H9 (cell line): Measurements from ENCODE around the gene MRPL18. TPM values are rescaled to one million over a fixed set of nuclear protein-coding genes. Genes with fewer than 3 reads are reported as not detected.

ENCODE experiments used
- DNase-seq: peaks from one replicate; pipeline ENCODE4 v3.0.0-alpha.2; 2017
- H2AFZ ChIP-seq: one replicate; pipeline ENCODE4 v1.6.1; 2013; ENCODE audit warnings: mild to moderate bottlenecking, low read length, control low read depth, moderate library complexity
- H2AK5ac ChIP-seq: 2 replicates; pipeline ENCODE4 v1.6.1; 2013; ENCODE audit warnings: low read length, control low read depth, mixed read lengths; ENCODE audit not compliant: insufficient read length
- H2BK120ac ChIP-seq: one replicate; pipeline ENCODE4 v1.6.1; 2013; ENCODE audit warnings: low read depth, mild to moderate bottlenecking, low read length, control low read depth, inconsistent platforms; ENCODE audit not compliant: poor library complexity, severe bottlenecking
- H2BK12ac ChIP-seq: 2 replicates; pipeline ENCODE4 v1.6.1; 2013; ENCODE audit warnings: low read length, control low read depth, mixed read lengths, low read depth; ENCODE audit not compliant: insufficient read length
- H2BK15ac ChIP-seq: 2 replicates; pipeline ENCODE4 v1.6.1; 2013; ENCODE audit warnings: low read depth, low read length, control low read depth
- H2BK20ac ChIP-seq: one replicate; pipeline ENCODE4 v1.6.1; 2013; ENCODE audit warnings: low read depth, mild to moderate bottlenecking, low read length, control low read depth, inconsistent platforms; ENCODE audit not compliant: poor library complexity, severe bottlenecking
- H2BK5ac ChIP-seq: 2 replicates; pipeline ENCODE4 v1.6.1; 2013; ENCODE audit warnings: low read length, control low read depth, mixed read lengths; ENCODE audit not compliant: insufficient read length
- H3K14ac ChIP-seq: 2 replicates; pipeline ENCODE4 v1.6.1; 2013; ENCODE audit warnings: low read length, control low read depth; ENCODE audit not compliant: insufficient read depth
- H3K18ac ChIP-seq: 2 replicates; pipeline ENCODE4 v1.6.1; 2013; ENCODE audit warnings: low read depth, mild to moderate bottlenecking, mixed read lengths, low read length, control low read depth; ENCODE audit not compliant: insufficient read length
- H3K23ac ChIP-seq: 2 replicates; pipeline ENCODE4 v1.6.1; 2013; ENCODE audit warnings: low read length, control low read depth, mixed read lengths, low read depth; ENCODE audit not compliant: insufficient read length
- H3K23me2 ChIP-seq: 2 replicates; pipeline ENCODE4 v1.6.1; 2013; ENCODE audit warnings: low read depth, mild to moderate bottlenecking, mixed read lengths, low read length, control low read depth; ENCODE audit not compliant: insufficient read length, poor library complexity, severe bottlenecking
- H3K27ac ChIP-seq: 2 replicates; pipeline ENCODE4 v1.5.1; 2013; ENCODE audit warnings: low read length, control low read depth, mixed read lengths, low read depth; ENCODE audit not compliant: insufficient read length
- H3K27me3 ChIP-seq: 2 replicates; pipeline ENCODE4 v1.6.1; 2013; ENCODE audit warnings: low read length, control low read depth, inconsistent platforms; ENCODE audit not compliant: insufficient read depth
- H3K4ac ChIP-seq: 2 replicates; pipeline ENCODE4 v1.6.1; 2013; ENCODE audit warnings: low read depth, mild to moderate bottlenecking, control low read depth, inconsistent platforms, low read length, moderate library complexity
- H3K4me1 ChIP-seq: 2 replicates; pipeline ENCODE4 v1.6.1; 2013; ENCODE audit warnings: low read length, control low read depth, inconsistent platforms; ENCODE audit not compliant: insufficient read depth
- H3K4me2 ChIP-seq: 2 replicates; pipeline ENCODE4 v1.6.1; 2013; ENCODE audit warnings: low read length, control low read depth, mixed read lengths; ENCODE audit not compliant: insufficient read length, insufficient read depth
- H3K56ac ChIP-seq: 2 replicates; pipeline ENCODE4 v1.6.1; 2013; ENCODE audit warnings: low read depth, mild to moderate bottlenecking, mixed read lengths, low read length, control low read depth; ENCODE audit not compliant: insufficient read length
- H3K79me1 ChIP-seq: 2 replicates; pipeline ENCODE4 v1.6.1; 2013; ENCODE audit warnings: low read depth, mild to moderate bottlenecking, moderate library complexity, low read length, control low read depth, inconsistent platforms; ENCODE audit not compliant: insufficient read depth, poor library complexity, severe bottlenecking
- H3K79me2 ChIP-seq: 2 replicates; pipeline ENCODE4 v1.6.1; 2013; ENCODE audit warnings: low read length, control low read depth, inconsistent platforms; ENCODE audit not compliant: insufficient read depth
- H3K9ac ChIP-seq: 2 replicates; pipeline ENCODE4 v1.6.1; 2013; ENCODE audit warnings: low read length, control low read depth, mixed read lengths; ENCODE audit not compliant: insufficient read length; ENCODE audit errors: extremely low read depth
- H3K9me3 ChIP-seq: one replicate; pipeline ENCODE4 v1.6.1; 2013; ENCODE audit warnings: low read depth, low read length, inconsistent platforms; ENCODE audit not compliant: control insufficient read depth
- H3T11ph ChIP-seq: one replicate; pipeline ENCODE4 v1.6.1; 2013; ENCODE audit warnings: mild to moderate bottlenecking, low read length, control low read depth, inconsistent platforms
- H4K20me1 ChIP-seq: one replicate; pipeline ENCODE4 v1.6.1; 2013; ENCODE audit not compliant: control insufficient read depth, insufficient read length, insufficient read depth
- H4K5ac ChIP-seq: 2 replicates; pipeline ENCODE4 v1.6.1; 2013; ENCODE audit warnings: low read depth, mild to moderate bottlenecking, mixed read lengths, low read length, control low read depth; ENCODE audit not compliant: insufficient read length
- H4K8ac ChIP-seq: replicated peaks from 2 replicates; pipeline ENCODE4 v1.6.1; 2013; ENCODE audit warnings: low read length, control low read depth, mixed read lengths, low read depth; ENCODE audit not compliant: insufficient read length
- H4K91ac ChIP-seq: 2 replicates; pipeline ENCODE4 v1.6.1; 2013; ENCODE audit warnings: low read depth, mild to moderate bottlenecking, moderate library complexity, mixed read lengths, low read length, control low read depth; ENCODE audit not compliant: insufficient read length
- H3K27ac Mint-ChIP-seq, 3 experiments: 2 replicates in 2 of 3; 3 replicates in 1 of 3; pipeline ENCODE4 v1.8.0; 2020 to 2021; ENCODE audit warnings: mixed read lengths in 3 of 3, mild to moderate bottlenecking in 1 of 3, moderate library complexity in 1 of 3
- H3K27me3 Mint-ChIP-seq: 2 replicates; pipeline ENCODE4 v1.8.0; 2021; ENCODE audit warnings: low read depth, mild to moderate bottlenecking, moderate library complexity, mixed read lengths
- H3K36me3 Mint-ChIP-seq, 3 experiments: 2 replicates in 2 of 3; 3 replicates in 1 of 3; pipeline ENCODE4 v1.8.0; 2020 to 2021; ENCODE audit warnings: low read depth in 3 of 3, mixed read lengths in 3 of 3; ENCODE audit not compliant: insufficient read depth in 1 of 3
- H3K4me1 Mint-ChIP-seq, 2 experiments: 2 replicates each; pipeline ENCODE4 v1.8.0; 2020; ENCODE audit warnings: mixed read lengths in 2 of 2
- H3K4me3 Mint-ChIP-seq, 2 experiments: 2 replicates in 1 of 2; 3 replicates in 1 of 2; pipeline ENCODE4 v1.8.0; 2020 to 2021; ENCODE audit warnings: mild to moderate bottlenecking in 2 of 2, mixed read lengths in 2 of 2, moderate library complexity in 1 of 2
- H3K9me3 Mint-ChIP-seq, 2 experiments: 2 replicates in 1 of 2; 3 replicates in 1 of 2; pipeline ENCODE4 v1.8.0; 2020; ENCODE audit warnings: mild to moderate bottlenecking in 2 of 2, mixed read lengths in 2 of 2, moderate library complexity in 1 of 2
- WGBS: extraction: QIAGEN DNeasy Blood & Tissue Kit; methylation state at CpG from one replicate; pipeline ENCODE4 v1.1.7; 2013; ENCODE audit warnings: missing lambda C conversion rate, low lambda C conversion rate, mixed read lengths; ENCODE audit not compliant: insufficient read length; ENCODE audit errors: extremely low coverage; 5-methylcytosine and 5-hydroxymethylcytosine counted together
- total RNA-seq: library from RNA; stranded (reverse); gene quantifications from 2 replicates; pipeline ENCODE4 v1.2.1, GENCODE V29; 2021
- TF ChIP-seq, protein P1 (sequence below): fragments of 200-600 bp; sonication (generic); conservative IDR thresholded peaks from 3 replicates; pipeline ENCODE4 v1.8.0; 2021; ENCODE audit warnings: antibody characterized with exemption, mild to moderate bottlenecking

Gene MRPL18
- total RNA-seq, 1 experiment from 2014 or later = 88.8 TPM

DNA sequence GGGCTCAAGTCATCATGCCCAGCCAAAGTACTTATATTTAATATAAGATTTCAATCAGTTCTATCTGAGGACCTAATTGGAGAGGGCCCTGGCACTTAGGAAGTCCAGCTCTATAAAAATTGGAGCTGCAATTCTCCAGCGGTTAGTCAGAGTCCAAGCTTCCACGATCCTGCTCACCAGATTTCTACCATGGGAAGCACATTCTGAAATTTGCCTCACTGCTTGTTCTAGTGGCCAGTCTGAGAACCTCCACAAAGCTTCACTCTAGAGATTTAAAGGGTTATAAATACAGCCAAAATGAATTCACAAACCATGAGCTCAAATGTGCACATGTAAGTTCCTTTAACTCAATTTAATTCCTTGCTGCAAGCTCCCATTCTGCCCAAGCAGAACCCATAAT lies 43.3 kb downstream of the MRPL18 start:
- H2BK15ac ChIP-seq = no peak overlapping the region
- no peak overlapping the region for H2BK20ac ChIP-seq
- H3K14ac ChIP-seq = no peak overlapping the region
- H3K36me3 Mint-ChIP-seq = peaks cover 0 to 6% (median 0%) of the 10 kb centered on the region in 3 experiments; a peak in 2 of 7 replicates
- no peak overlapping the region for H2AFZ ChIP-seq
- H2AK5ac ChIP-seq = no peak overlapping the region
- peaks cover 65 to 67% of the 10 kb centered on the region in 2 experiments for H3K4me1 Mint-ChIP-seq
- no peak overlapping the region for H3K4ac ChIP-seq
- no peak overlapping the region for H2BK12ac ChIP-seq
- no peak overlapping the region for H4K91ac ChIP-seq
- TF ChIP-seq, protein P1, sequence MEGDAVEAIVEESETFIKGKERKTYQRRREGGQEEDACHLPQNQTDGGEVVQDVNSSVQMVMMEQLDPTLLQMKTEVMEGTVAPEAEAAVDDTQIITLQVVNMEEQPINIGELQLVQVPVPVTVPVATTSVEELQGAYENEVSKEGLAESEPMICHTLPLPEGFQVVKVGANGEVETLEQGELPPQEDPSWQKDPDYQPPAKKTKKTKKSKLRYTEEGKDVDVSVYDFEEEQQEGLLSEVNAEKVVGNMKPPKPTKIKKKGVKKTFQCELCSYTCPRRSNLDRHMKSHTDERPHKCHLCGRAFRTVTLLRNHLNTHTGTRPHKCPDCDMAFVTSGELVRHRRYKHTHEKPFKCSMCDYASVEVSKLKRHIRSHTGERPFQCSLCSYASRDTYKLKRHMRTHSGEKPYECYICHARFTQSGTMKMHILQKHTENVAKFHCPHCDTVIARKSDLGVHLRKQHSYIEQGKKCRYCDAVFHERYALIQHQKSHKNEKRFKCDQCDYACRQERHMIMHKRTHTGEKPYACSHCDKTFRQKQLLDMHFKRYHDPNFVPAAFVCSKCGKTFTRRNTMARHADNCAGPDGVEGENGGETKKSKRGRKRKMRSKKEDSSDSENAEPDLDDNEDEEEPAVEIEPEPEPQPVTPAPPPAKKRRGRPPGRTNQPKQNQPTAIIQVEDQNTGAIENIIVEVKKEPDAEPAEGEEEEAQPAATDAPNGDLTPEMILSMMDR = 0 out of 3 replicates have a peak, but pooled peaks have one; percentile 14
- no peak overlapping the region for H3K4me3 Mint-ChIP-seq
- no peaks in the 10 kb centered on the region for H3K27me3 ChIP-seq
- H4K8ac ChIP-seq = no peak overlapping the region
- no peaks in the 10 kb centered on the region; the same call in none of the 2 replicates for H3K27me3 Mint-ChIP-seq
- no peak overlapping the region for H3K27ac ChIP-seq
- H3K27ac Mint-ChIP-seq = no peak overlapping the region
- no peak overlapping the region for H4K5ac ChIP-seq
- DNase-seq = no peak
- no peak overlapping the region for H3T11ph ChIP-seq
- H3K79me1 ChIP-seq = no peaks in the 10 kb centered on the region
- no peak overlapping the region for H3K18ac ChIP-seq
- no peak overlapping the region for H3K56ac ChIP-seq
- H3K9me3 Mint-ChIP-seq = no peaks in the 10 kb centered on the region; a peak in 1 of 5 replicates
- no peaks in the 10 kb centered on the region for H4K20me1 ChIP-seq
- H3K79me2 ChIP-seq = no peaks in the 10 kb centered on the region
- H3K23ac ChIP-seq = no peak overlapping the region
- no peaks in the 10 kb centered on the region for H3K9me3 ChIP-seq
- no CpG with 5 or more reads among the region's 2 CpGs for WGBS
- H3K9ac ChIP-seq = no peak overlapping the region
- peaks cover 23% of the 10 kb centered on the region; the same call in 1 of the 2 replicates for H3K4me1 ChIP-seq
- H2BK5ac ChIP-seq = no peak overlapping the region
- H3K4me2 ChIP-seq = no peak overlapping the region
- no peak overlapping the region for H2BK120ac ChIP-seq
- H3K23me2 ChIP-seq = no peaks in the 10 kb centered on the region
